Measurements from ENCODE around the gene ATP2A3. TPM values are rescaled to one million over a fixed set of nuclear protein-coding genes. Genes with fewer than 3 reads are reported as not detected.

ATP2A3 gene
- polyA plus RNA-seq, 3 donors, result 6.9 to 46.5 (median 9.5) TPM

DNA sequence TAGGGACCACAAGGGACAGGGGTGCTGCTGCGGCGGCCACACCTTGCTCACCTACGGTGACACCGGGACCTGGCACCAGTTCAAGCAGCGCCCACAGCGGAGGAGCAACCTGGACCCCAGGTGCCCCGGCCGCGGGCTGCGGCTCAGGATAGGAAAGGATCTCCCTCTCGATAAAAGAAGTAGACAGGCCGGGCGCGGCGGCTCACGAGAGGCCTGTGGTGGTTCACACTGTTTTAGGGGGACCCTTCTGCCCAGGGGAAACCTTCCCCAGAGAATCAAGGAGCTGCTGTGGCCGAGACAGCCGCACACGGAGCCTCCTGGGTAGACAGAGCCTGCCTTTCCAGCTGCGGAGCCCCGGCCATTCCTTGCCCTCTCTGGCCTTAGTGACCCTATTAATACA is 17.9 kb upstream of the ATP2A3 start:
- Mint-ChIP-seq H3K36me3 (no peaks in the 10 kb centered on the region), H3K4me3 (no peak overlapping the region), H3K9me3 (peaks cover 0 to 7% (median 2%) of the 10 kb centered on the region in 7 donors), H3K27ac (no peak overlapping the region), H3K27me3 (ENCODE audit: low read depth in 3 of 3) (peaks cover 9 to 13% (median 10%) of the 10 kb centered on the region in 3 donors), H3K4me1 (peaks cover 8% of the 10 kb centered on the region)
- Histone ChIP-seq H3K27ac (ENCODE audit: low read depth in 1 of 2, low read length in 2 of 2) (no peak overlapping the region), H3K4me1 (ENCODE audit: control insufficient read depth in 1 of 2, insufficient read depth in 2 of 2, low read length in 2 of 2) (peaks cover 8 to 9% of the 10 kb centered on the region in 2 donors), H3K27me3 (ENCODE audit: control insufficient read depth in 2 of 2, insufficient read depth in 2 of 2, low read length in 2 of 2) (no peaks in the 10 kb centered on the region), H4K20me1 (ENCODE audit: insufficient read depth, low read length) (no peaks in the 10 kb centered on the region), H3K79me2 (ENCODE audit: insufficient read depth, low read length) (no peaks in the 10 kb centered on the region), H3K4me3 (replicated peaks in 1 of 3; ENCODE audit: low read depth in 2 of 3, low read length in 3 of 3) (no peak overlapping the region), H3K4me2 (replicated peaks; ENCODE audit: extremely low read depth, low read length, poor library complexity, severe bottlenecking) (no peak overlapping the region), H2AFZ (ENCODE audit: insufficient read depth, low read depth, low read length, poor library complexity, severe bottlenecking) (no peak overlapping the region), H3K36me3 (replicated peaks in 1 of 2; ENCODE audit: control insufficient read depth in 1 of 2, insufficient read depth in 2 of 2, low read length in 2 of 2) (no peaks in the 10 kb centered on the region), H3K9me3 (replicated peaks in 1 of 2; ENCODE audit: control insufficient read depth in 1 of 2, insufficient read depth in 1 of 2, low read length in 2 of 2) (peaks cover 0 to 6% of the 10 kb centered on the region in 2 donors), H3K9ac (ENCODE audit: insufficient read depth, low read length, poor library complexity, severe bottlenecking) (no peak overlapping the region)
- TF ChIP-seq, protein P1, sequence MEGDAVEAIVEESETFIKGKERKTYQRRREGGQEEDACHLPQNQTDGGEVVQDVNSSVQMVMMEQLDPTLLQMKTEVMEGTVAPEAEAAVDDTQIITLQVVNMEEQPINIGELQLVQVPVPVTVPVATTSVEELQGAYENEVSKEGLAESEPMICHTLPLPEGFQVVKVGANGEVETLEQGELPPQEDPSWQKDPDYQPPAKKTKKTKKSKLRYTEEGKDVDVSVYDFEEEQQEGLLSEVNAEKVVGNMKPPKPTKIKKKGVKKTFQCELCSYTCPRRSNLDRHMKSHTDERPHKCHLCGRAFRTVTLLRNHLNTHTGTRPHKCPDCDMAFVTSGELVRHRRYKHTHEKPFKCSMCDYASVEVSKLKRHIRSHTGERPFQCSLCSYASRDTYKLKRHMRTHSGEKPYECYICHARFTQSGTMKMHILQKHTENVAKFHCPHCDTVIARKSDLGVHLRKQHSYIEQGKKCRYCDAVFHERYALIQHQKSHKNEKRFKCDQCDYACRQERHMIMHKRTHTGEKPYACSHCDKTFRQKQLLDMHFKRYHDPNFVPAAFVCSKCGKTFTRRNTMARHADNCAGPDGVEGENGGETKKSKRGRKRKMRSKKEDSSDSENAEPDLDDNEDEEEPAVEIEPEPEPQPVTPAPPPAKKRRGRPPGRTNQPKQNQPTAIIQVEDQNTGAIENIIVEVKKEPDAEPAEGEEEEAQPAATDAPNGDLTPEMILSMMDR (IDR thresholded peaks at IDR 0.05), result no peak
- intact Hi-C loops (cut with micrococcal nuclease), result no loop called here
- WGBS (ENCODE audit: insufficient coverage), result 97% methylated on average over 15 of the region's 21 CpGs
- no peak for DNase-seq

DNA sequence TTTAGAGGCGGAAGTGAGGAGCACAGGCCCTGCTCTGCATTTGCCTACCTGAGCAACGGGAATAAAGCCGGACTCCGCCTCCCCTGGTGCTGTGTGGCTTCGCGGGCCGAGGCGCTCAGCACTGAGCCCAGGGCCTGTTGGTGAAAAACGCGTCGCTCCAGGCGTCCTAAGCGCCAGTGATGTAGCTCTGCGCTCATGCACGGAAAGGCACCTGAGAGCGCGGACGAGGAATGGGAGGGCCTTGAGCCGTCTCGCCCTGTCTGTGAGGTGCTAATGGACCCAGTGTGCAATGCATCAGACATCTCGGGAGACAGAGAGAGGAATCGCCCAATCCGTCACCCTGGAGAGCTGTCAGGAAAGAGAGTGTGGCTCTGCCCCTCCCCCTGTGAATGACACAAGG is 17.2 kb upstream of the ATP2A3 start:
- peaks cover 5 to 10% (median 7%) of the 10 kb centered on the region in 3 donors for H3K27me3 Mint-ChIP-seq (ENCODE audit: low read depth in 3 of 3)
- no peak for DNase-seq
- no peak overlapping the region for H3K4me3 Mint-ChIP-seq
- Histone ChIP-seq H3K9ac (ENCODE audit: insufficient read depth, low read length, poor library complexity, severe bottlenecking) (no peak overlapping the region), H3K4me3 (replicated peaks in 1 of 3; ENCODE audit: low read depth in 2 of 3, low read length in 3 of 3) (no peak overlapping the region), H3K9me3 (replicated peaks in 1 of 2; ENCODE audit: control insufficient read depth in 1 of 2, insufficient read depth in 1 of 2, low read length in 2 of 2) (peaks cover 0 to 6% of the 10 kb centered on the region in 2 donors), H2AFZ (ENCODE audit: insufficient read depth, low read depth, low read length, poor library complexity, severe bottlenecking) (no peak overlapping the region), H3K27ac (ENCODE audit: low read depth in 1 of 2, low read length in 2 of 2) (no peak overlapping the region), H3K36me3 (replicated peaks in 1 of 2; ENCODE audit: control insufficient read depth in 1 of 2, insufficient read depth in 2 of 2, low read length in 2 of 2) (no peaks in the 10 kb centered on the region), H3K27me3 (ENCODE audit: control insufficient read depth in 2 of 2, insufficient read depth in 2 of 2, low read length in 2 of 2) (no peaks in the 10 kb centered on the region), H3K79me2 (ENCODE audit: insufficient read depth, low read length) (no peaks in the 10 kb centered on the region), H3K4me2 (replicated peaks; ENCODE audit: extremely low read depth, low read length, poor library complexity, severe bottlenecking) (no peak overlapping the region), H3K4me1 (ENCODE audit: control insufficient read depth in 1 of 2, insufficient read depth in 2 of 2, low read length in 2 of 2) (peaks cover 8 to 9% of the 10 kb centered on the region in 2 donors), H4K20me1 (ENCODE audit: insufficient read depth, low read length) (no peaks in the 10 kb centered on the region)
- peaks cover 0 to 7% (median 2%) of the 10 kb centered on the region in 7 donors for H3K9me3 Mint-ChIP-seq
- TF ChIP-seq, protein P1 (IDR thresholded peaks at IDR 0.05), result no peak
- no peaks in the 10 kb centered on the region for H3K36me3 Mint-ChIP-seq
- H3K4me1 Mint-ChIP-seq, result peaks cover 8% of the 10 kb centered on the region
- intact Hi-C loops (cut with micrococcal nuclease), result no loop called here
- H3K27ac Mint-ChIP-seq, result no peak overlapping the region
- WGBS (ENCODE audit: insufficient coverage), result 96% methylated on average over 23 of the region's 23 CpGs

All from CD14-positive monocyte (primary cell).